ENCODE measurements around the gene ROBO1. TPM values are rescaled to one million over a fixed set of nuclear protein-coding genes. Genes with fewer than 3 reads are reported as not detected.

Gene ROBO1
- polyA plus RNA-seq, 1 experiment, result 33.9 TPM

- ChIA-PET POLR2A (no interaction called here), CTCF (no interaction called here)
- Histone ChIP-seq H3K27me3 (ENCODE audit: control insufficient read depth, insufficient read depth, low read length) (no peaks in the 10 kb centered on the region), H3K4me3 (ENCODE audit: low read depth, low read length) (no peak overlapping the region), H3K36me3 (ENCODE audit: control insufficient read depth, insufficient read depth, low read length) (no peaks in the 10 kb centered on the region)
- no peak for DNase-seq (ENCODE audit: low read depth)
- TF ChIP-seq, protein P1, sequence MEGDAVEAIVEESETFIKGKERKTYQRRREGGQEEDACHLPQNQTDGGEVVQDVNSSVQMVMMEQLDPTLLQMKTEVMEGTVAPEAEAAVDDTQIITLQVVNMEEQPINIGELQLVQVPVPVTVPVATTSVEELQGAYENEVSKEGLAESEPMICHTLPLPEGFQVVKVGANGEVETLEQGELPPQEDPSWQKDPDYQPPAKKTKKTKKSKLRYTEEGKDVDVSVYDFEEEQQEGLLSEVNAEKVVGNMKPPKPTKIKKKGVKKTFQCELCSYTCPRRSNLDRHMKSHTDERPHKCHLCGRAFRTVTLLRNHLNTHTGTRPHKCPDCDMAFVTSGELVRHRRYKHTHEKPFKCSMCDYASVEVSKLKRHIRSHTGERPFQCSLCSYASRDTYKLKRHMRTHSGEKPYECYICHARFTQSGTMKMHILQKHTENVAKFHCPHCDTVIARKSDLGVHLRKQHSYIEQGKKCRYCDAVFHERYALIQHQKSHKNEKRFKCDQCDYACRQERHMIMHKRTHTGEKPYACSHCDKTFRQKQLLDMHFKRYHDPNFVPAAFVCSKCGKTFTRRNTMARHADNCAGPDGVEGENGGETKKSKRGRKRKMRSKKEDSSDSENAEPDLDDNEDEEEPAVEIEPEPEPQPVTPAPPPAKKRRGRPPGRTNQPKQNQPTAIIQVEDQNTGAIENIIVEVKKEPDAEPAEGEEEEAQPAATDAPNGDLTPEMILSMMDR (IDR thresholded peaks at IDR 0.05; ENCODE audit: insufficient read depth, low read depth, low read length), result no peak
Measured at GRCh38 chr3:79278681-79279080, 489.1 kb downstream of the ROBO1 start.

- TF ChIP-seq, protein P1 (IDR thresholded peaks at IDR 0.05; ENCODE audit: insufficient read depth, low read depth, low read length), result no peak
- Histone ChIP-seq H3K27me3 (ENCODE audit: control insufficient read depth, insufficient read depth, low read length) (no peaks in the 10 kb centered on the region), H3K4me3 (ENCODE audit: low read depth, low read length) (no peak overlapping the region), H3K36me3 (ENCODE audit: control insufficient read depth, insufficient read depth, low read length) (no peaks in the 10 kb centered on the region)
- DNase-seq (ENCODE audit: low read depth), result no peak
- POLR2A ChIA-PET, result no interaction called here
- CTCF ChIA-PET, result no interaction called here
Measured at GRCh38 chr3:79268422-79268821, 499.4 kb downstream of the ROBO1 start.

DNA sequence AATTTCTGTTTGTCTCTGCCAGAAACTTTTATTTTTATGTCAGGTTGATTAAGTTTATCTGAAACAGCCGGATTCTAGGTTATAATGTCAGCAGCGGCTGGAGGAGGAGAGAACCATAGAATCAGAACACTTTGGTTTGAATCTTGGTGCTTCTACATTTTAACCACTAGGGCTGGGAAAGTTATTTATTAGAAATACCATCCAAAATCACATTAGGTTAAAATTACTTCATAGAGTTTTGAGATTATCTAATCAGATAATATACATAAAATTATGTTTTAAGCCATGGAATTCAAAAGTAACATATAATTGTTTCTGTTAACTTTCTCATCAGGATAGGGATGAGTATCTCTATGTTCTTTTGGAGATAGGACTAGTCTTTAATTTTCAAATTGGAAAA is 502.9 kb downstream of the ROBO1 start:
- CTCF ChIA-PET, result no interaction called here

GRCh38 chr3:79263423-79263822 is 504.4 kb downstream of the ROBO1 start:
- Histone ChIP-seq H3K27me3 (ENCODE audit: control insufficient read depth, insufficient read depth, low read length) (no peaks in the 10 kb centered on the region), H3K36me3 (ENCODE audit: control insufficient read depth, insufficient read depth, low read length) (no peaks in the 10 kb centered on the region), H3K4me3 (ENCODE audit: low read depth, low read length) (no peak overlapping the region)
- POLR2A ChIA-PET, result no interaction called here
- TF ChIP-seq, protein P1 (IDR thresholded peaks at IDR 0.05; ENCODE audit: insufficient read depth, low read depth, low read length), result no peak
- CTCF ChIA-PET, result no interaction called here
- DNase-seq (ENCODE audit: low read depth), result no peak

More for the DNA sequence above, 502.9 kb downstream of the ROBO1 start:
- H3K27me3 ChIP-seq (ENCODE audit: control insufficient read depth, insufficient read depth, low read length), result no peaks in the 10 kb centered on the region
- DNase-seq (ENCODE audit: low read depth), result no peak
- POLR2A ChIA-PET, result interaction anchor here (0.7 kb wide), 1 partner anchor 9 kb away, joined by 3 read pairs; no protein-coding TSS in a partner anchor
- TF ChIP-seq, protein P1 (IDR thresholded peaks at IDR 0.05; ENCODE audit: insufficient read depth, low read depth, low read length), result no peak
- no peaks in the 10 kb centered on the region for H3K36me3 ChIP-seq (ENCODE audit: control insufficient read depth, insufficient read depth, low read length)
- H3K4me3 ChIP-seq (ENCODE audit: low read depth, low read length), result no peak overlapping the region

- ChIA-PET POLR2A (no interaction called here), CTCF (no interaction called here)
- H3K27me3 ChIP-seq (ENCODE audit: control insufficient read depth, insufficient read depth, low read length), result no peaks in the 10 kb centered on the region
- H3K36me3 ChIP-seq (ENCODE audit: control insufficient read depth, insufficient read depth, low read length), result no peaks in the 10 kb centered on the region
- H3K4me3 ChIP-seq (ENCODE audit: low read depth, low read length), result no peak overlapping the region
- no peak for DNase-seq (ENCODE audit: low read depth)
- TF ChIP-seq, protein P1 (IDR thresholded peaks at IDR 0.05; ENCODE audit: insufficient read depth, low read depth, low read length), result no peak
Measured at GRCh38 chr3:79258479-79258878, 509.3 kb downstream of the ROBO1 start.

Measured in BJ (cell line).